VCaP (cell line): Measurements from ENCODE around the gene SPOCK2.

Experiments
- H3K27ac ChIP-seq: fragments of 450-650 bp; 2 replicates; pipeline ENCODE4 v1.5.1; 2017
- TF ChIP-seq, protein P1 (sequence below): fragments of 450-650 bp; conservative IDR thresholded peaks from 2 replicates; pipeline ENCODE4 v1.5.1; 2017; ENCODE audit warnings: mild to moderate bottlenecking, moderate library complexity

Gene SPOCK2

DNA sequence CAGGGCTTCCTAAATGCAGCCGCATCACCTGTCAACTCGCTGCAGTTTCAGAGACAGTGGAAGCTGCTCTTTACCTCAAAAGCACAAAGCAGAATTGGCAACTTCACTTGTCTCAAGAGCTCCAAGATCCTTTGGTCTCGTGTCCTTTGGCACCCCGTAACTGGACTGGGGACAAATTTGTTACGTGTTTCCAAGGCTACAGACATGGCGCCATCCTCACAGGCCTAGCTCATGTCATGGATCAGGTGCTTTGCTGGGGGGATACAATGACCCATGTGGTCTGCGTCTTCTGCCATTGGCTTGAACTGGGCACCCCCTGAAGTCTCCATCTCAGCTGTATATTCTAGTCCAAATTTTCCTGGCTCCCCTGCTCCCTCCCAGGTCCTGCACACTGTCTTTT, 75.6 kb downstream of the SPOCK2 start:
- TF ChIP-seq, protein P1, sequence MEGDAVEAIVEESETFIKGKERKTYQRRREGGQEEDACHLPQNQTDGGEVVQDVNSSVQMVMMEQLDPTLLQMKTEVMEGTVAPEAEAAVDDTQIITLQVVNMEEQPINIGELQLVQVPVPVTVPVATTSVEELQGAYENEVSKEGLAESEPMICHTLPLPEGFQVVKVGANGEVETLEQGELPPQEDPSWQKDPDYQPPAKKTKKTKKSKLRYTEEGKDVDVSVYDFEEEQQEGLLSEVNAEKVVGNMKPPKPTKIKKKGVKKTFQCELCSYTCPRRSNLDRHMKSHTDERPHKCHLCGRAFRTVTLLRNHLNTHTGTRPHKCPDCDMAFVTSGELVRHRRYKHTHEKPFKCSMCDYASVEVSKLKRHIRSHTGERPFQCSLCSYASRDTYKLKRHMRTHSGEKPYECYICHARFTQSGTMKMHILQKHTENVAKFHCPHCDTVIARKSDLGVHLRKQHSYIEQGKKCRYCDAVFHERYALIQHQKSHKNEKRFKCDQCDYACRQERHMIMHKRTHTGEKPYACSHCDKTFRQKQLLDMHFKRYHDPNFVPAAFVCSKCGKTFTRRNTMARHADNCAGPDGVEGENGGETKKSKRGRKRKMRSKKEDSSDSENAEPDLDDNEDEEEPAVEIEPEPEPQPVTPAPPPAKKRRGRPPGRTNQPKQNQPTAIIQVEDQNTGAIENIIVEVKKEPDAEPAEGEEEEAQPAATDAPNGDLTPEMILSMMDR = no peak
- H3K27ac ChIP-seq = no peak overlapping the region

DNA sequence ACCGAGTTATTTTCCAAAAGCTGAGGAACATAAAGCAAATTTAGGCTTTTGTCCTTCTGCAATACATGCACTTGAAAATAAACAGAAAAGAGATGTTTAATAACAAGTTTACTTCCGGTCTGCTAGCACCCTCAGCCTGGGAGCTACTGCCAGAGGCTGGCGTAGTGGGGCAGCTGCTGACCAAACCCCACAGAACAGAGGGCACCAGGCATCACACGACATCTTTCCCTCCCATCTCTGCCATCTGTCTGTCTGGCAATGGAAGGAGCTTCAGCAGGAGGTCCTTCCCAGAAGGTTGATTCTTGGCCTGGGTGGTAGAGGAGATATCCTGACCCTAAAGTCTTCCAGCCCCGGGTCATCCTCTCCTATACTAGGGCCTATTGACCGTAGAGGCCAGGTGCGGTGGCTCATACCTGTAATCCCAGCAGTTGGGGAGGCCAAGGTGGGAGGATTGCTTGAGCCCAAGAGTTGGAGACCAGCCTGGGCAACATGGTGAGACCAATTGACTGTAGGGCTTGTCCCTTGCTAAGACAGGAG, 76.3 kb downstream of the SPOCK2 start:
- TF ChIP-seq, protein P1 = no peak
- no peak overlapping the region for H3K27ac ChIP-seq

DNA sequence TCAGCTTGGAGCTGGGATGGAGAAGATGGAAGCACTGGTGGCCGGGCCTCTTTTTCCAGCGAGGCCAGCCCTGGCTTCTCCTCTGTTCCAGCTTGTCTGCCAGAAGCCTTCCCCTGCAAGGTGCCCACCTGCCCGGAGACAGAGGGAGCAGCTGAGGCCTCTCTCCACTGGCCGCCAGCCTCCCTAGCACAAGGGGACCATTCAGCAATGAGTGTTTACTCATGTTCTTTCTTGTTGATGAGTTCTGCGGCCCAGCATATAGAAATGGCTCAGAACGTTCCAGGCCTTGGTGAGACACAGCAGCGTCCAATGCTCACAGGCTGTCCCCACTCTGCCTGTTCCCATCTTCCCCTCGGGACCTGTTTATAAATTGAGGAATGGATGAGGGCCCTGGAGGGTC, 76.9 kb downstream of the SPOCK2 start:
- TF ChIP-seq, protein P1 = no peak

DNA sequence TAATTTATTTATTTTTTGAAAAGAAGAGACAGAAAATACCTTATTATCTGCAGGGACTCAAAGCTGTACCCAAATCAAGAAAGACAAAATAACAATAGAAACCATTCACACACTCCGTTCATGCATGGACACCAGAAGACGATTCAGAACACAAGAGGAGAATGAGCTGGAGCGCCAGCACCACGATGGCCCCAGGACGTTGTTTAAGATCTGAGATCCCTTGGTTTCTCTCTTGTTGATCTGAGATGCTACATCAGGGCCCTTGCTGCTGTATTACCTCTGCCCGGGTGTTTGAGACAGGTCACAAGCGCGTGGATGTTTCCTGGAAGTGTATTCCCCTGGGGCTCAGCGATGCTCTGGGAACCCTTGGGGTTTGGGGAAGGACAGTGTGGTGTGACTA, 77.3 kb downstream of the SPOCK2 start:
- H3K27ac ChIP-seq = no peak overlapping the region
- TF ChIP-seq, protein P1 = no peak

More for the DNA sequence above, 76.9 kb downstream of the SPOCK2 start:
- no peak overlapping the region for H3K27ac ChIP-seq

DNA sequence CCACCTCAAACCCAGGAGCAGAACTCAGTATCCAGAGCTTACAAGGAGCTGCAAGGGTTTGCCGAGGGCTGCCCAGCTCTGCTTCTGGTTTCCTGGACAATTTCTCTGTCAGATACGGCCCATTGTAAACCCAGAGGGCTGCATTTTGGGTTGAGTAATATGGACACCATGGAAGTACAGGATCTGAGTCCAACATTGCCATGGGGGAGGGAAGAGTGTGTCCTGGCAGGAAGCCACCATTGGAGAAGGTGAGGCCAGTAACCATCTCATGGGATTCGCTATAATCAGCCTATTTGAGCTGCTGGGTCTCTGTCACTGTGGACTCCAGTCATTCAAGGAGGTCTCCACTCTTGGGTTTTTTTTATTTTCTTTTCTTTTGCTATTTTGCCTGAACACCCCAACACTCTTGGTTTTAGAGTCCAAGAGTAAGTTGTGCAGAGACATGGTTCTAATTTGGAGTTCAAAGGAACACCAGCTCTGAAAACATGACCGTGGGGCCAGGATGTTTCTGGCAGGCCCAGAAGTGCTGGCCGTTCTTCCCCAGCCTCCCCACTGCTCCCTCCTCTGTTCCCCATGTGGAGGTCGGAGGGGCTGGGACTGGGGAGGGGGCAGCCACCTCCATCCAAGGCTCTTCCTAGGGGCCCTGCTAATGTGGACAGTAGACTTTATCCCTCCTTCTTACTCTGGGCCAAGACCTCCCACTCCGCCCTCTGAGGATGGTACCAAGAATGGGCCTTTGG, 77.9 kb downstream of the SPOCK2 start:
- TF ChIP-seq, protein P1 = no peak
- H3K27ac ChIP-seq = no peak overlapping the region

DNA sequence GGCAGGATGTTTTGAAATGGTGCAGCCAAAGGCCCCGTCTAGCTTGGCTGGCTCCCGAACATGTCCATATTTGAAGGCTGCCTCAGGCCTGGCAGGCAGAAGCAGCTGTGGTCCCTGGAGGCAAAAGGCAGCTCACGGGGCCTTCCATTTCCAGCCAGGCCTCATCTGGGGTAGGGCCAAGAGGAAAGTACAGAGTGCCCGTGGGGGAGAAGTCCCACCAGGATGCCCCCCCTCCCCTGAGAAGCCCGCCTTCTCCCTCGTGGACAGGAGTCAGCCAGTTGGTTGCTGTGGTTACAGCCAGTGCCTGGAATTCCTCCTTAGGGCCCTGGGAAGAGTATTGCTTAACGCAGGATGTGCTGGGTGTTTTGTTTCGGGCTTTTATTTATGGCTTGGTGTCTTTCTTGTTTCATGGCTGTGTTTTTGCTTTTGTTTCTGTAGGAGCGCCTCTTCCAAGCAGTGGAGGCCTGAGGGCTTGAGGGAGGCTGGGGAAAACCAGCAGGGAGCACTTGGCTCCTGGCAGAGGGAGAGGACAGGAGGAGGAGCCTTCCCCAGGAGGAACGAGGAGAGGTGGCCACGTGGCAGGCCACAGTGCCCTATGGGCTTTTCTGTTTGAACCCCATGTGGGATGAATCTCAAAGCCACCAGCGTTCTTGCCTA, 78.8 kb downstream of the SPOCK2 start:
- TF ChIP-seq, protein P1 = no peak
- H3K27ac ChIP-seq = no peak overlapping the region

DNA sequence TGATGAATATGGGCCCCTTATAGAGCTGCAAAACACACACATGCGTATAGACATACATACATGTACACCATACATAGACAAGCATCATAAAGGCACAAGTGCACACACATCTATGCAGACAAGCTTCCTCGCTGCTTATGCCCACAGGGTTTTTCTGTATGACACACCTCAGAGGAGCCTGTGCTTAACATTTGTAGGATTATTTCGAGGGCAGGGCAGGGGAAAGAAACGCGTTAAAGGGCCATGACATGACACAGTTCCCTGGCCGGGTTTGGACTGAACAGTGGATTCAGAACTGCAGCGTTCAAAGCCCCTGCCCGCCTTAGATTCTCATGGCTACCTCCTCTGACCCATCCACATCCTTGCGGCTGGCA, 79.3 kb downstream of the SPOCK2 start:
- TF ChIP-seq, protein P1 = no peak
- H3K27ac ChIP-seq = no peak overlapping the region
